ENCODE measurements around the gene ZNF790.

ZNF790 gene

GRCh38 chr19:36837906-36838783 is at the start of gene ZNF790:
Gene ZNF790 (minus strand): TSS chr19:36838387. CDS start chr19:36825619, 12,768 bp downstream.
- DNase-seq, result peak; percentile 94

GRCh38 chr19:36876993-36877938 is 39.1 kb upstream of the ZNF790 start:
- DNase-seq, result no peak

GRCh38 chr19:36851898-36852297 is 13.7 kb upstream of the ZNF790 start:
- DNase-seq, result no peak

- DNase-seq, result peak; percentile 95
Measured at GRCh38 chr19:36850559-36851442, 12.6 kb upstream of the ZNF790 start, which contains the start of gene ZNF345. Gene ZNF345 (plus strand): TSS chr19:36850876. CDS start chr19:36876831, 25,955 bp downstream.

- DNase-seq, result peak; percentile 95
Measured at GRCh38 chr19:36849701-36850558, 11.7 kb upstream of the ZNF790 start.

- DNase-seq, result no peak
Measured at GRCh38 chr19:36847968-36848367, 9.8 kb upstream of the ZNF790 start.

- no peak for DNase-seq
Measured at GRCh38 chr19:36838784-36839324, 667 bp upstream of the ZNF790 start.

GRCh38 chr19:36837176-36837905 is 846 bp downstream of the ZNF790 start:
- DNase-seq, result no peak

GRCh38 chr19:36833430-36833829 is 4.8 kb downstream of the ZNF790 start:
- DNase-seq, result no peak

- no peak for DNase-seq
Measured at GRCh38 chr19:36821758-36822157, 16.4 kb downstream of the ZNF790 start.

GRCh38 chr19:36819130-36819630 is 19.0 kb downstream of the ZNF790 start:
- DNase-seq, result no peak

GRCh38 chr19:36807029-36807428 is 31.2 kb downstream of the ZNF790 start:
- DNase-seq, result no peak

- no peak for DNase-seq
Measured at GRCh38 chr19:36805364-36805763, 32.8 kb downstream of the ZNF790 start.

GRCh38 chr19:36797786-36798108 is 40.4 kb downstream of the ZNF790 start:
- DNase-seq, result no peak

- DNase-seq, result no peak
Measured at GRCh38 chr19:36796714-36796992, 41.5 kb downstream of the ZNF790 start.

GRCh38 chr19:36791420-36792141 is 46.6 kb downstream of the ZNF790 start:
- peak; percentile 28 for DNase-seq

GRCh38 chr19:36775768-36776167 is 62.4 kb downstream of the ZNF790 start:
- peak; percentile 64 for DNase-seq

GRCh38 chr19:36773223-36773579 is 65.0 kb downstream of the ZNF790 start:
- no peak for DNase-seq

- DNase-seq, result peak; percentile 96
Measured at GRCh38 chr19:36772311-36773222, 65.6 kb downstream of the ZNF790 start, which contains the start of gene ZNF850. Gene ZNF850 (minus strand): TSS chr19:36772807. CDS start chr19:36762606, 10,201 bp downstream.
